Sigmoid colon (tissue), 7 donors: ENCODE data around the gene HOXD3. TPM values are rescaled to one million over a fixed set of nuclear protein-coding genes. Genes with fewer than 3 reads are reported as not detected.

Source experiments
- DNase-seq: peaks from one replicate; pipeline ENCODE4 v3.0.0-alpha.2; 2019
- H3K27ac ChIP-seq, 4 donors: fragments of 200-600 bp; sonication (generic); one replicate each; pipeline ENCODE4 v1.5.1; 2016 to 2019; ENCODE audit warnings: mild to moderate bottlenecking in 1 of 4
- H3K27me3 ChIP-seq, 3 donors: fragments of 200-600 bp; sonication (generic); one replicate each; pipeline ENCODE4 v1.5.1; 2019; ENCODE audit warnings: mild to moderate bottlenecking in 1 of 3
- H3K36me3 ChIP-seq, 4 donors: fragments of 200-600 bp; sonication (generic); one replicate each; pipeline ENCODE4 v1.5.1; 2016 to 2019
- H3K4me1 ChIP-seq, 4 donors: fragments of 200-600 bp; sonication (generic); one replicate each; pipeline ENCODE4 v1.5.1; 2017 to 2019
- H3K4me3 ChIP-seq, 4 donors: fragments of 200-600 bp; sonication (generic); one replicate each; pipeline ENCODE4 v1.5.1; 2017 to 2019; ENCODE audit warnings: mild to moderate bottlenecking in 2 of 4, moderate library complexity in 1 of 4
- H3K9me3 ChIP-seq, 4 donors: fragments of 200-600 bp in 3 of 4; sonication (generic) in 3 of 4; one replicate each; pipeline versions ENCODE4 v1.5.1 to v1.6.1; 2013 to 2019
- EP300 ChIP-seq, 4 donors: sonication (generic); formaldehyde crosslinking; IDR thresholded peaks; one replicate each; pipeline ENCODE4 v1.6.1; 2017; ENCODE audit warnings: antibody characterized with exemption in 4 of 4
- POLR2A ChIP-seq, 2 donors: fragments of 450-650 bp; IDR thresholded peaks; one replicate each; pipeline ENCODE4 v1.6.1; 2016; ENCODE audit warnings: antibody characterized with exemption in 2 of 2, mild to moderate bottlenecking in 2 of 2, moderate library complexity in 2 of 2
- POLR2AphosphoS5 ChIP-seq, 4 donors: sonication (generic); formaldehyde crosslinking; IDR thresholded peaks; one replicate each; pipeline ENCODE4 v1.6.1; 2017; ENCODE audit warnings: antibody characterized with exemption in 4 of 4
- WGBS, 2 donors: extraction: QIAGEN DNeasy Blood & Tissue Kit; methylation state at CpG; one replicate each; pipeline ENCODE4 v1.1.7; 2013; 5-methylcytosine and 5-hydroxymethylcytosine counted together
- intact Hi-C: fragments of 100-400 bp; cut with DNase I; formaldehyde crosslinking; loops from one replicate; pipeline ENCODE4 v1.15.1; 2023
- polyA plus RNA-seq, 3 donors: library from polyadenylated mRNA; stranded (reverse); fragments of 200-250 nt; gene quantifications; one replicate each; pipeline ENCODE4 v1.2.3, GENCODE V29; 2013
- total RNA-seq, 4 donors: library from RNA; depleted of rRNA; stranded (reverse); fragments of >200 nt; gene quantifications; one replicate each; pipeline ENCODE4 v1.1.0, GENCODE V29; 2016
- TF ChIP-seq, protein P1 (sequence below), 4 experiments: fragments of 450-650 bp in 3 of 4; fragments of 200-600 bp in 1 of 4; IDR thresholded peaks; one replicate each; pipeline ENCODE4 v1.5.1; 2016 to 2019; ENCODE audit warnings: antibody characterized with exemption in 4 of 4, mild to moderate bottlenecking in 3 of 4, moderate library complexity in 2 of 4
- donor health status: healthy with polysubstance abuse.
- donor health status: Bipolar disorder and iron deficiency.
- donor health status: healthy.

HOXD3 gene
- total and polyA plus RNA-seq, 7 donors, result 0.60 to 4.6 (median 1.4) TPM

DNA sequence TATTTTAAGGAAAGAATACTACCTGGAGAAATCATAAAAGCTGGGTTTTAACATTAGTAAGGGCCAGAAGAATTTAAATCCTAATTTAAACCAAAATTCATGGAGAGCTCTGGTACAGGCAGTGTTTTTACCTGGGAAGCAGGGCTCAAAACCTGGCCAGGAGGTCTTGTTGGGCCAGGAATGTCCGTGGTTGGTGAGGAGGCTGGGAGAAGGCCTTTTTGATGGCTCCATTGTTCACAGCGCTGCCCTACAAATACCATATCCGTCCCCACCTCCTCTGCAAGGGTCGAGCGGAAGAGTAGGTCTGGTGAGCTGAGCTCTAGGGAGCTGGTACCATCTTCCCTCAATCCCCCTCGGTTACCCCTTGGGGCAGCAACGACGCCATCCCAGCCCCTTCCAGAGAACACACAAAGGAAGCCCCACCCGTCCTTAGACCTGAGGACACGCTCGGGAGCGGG is 20.5 kb downstream of the HOXD3 start:
- Histone ChIP-seq H3K27me3 (peaks cover 52 to 92% (median 72%) of the 10 kb centered on the region in 3 donors), H3K36me3 (no peaks in the 10 kb centered on the region), H3K9me3 (no peaks in the 10 kb centered on the region), H3K4me3 (peak overlapping the region in 3 of 4 donors; percentile 22 to 34 (median 33)), H3K4me1 (peaks cover 0 to 19% (median 13%) of the 10 kb centered on the region in 4 donors), H3K27ac (peak overlapping the region in 1 of 4 donors; percentile 12)
- WGBS, 2 donors, result 27 to 37% methylated on average over 12 of the region's 12 CpGs
- DNase-seq, result no peak
- intact Hi-C loops, result no loop called here
- TF ChIP-seq, protein P1, sequence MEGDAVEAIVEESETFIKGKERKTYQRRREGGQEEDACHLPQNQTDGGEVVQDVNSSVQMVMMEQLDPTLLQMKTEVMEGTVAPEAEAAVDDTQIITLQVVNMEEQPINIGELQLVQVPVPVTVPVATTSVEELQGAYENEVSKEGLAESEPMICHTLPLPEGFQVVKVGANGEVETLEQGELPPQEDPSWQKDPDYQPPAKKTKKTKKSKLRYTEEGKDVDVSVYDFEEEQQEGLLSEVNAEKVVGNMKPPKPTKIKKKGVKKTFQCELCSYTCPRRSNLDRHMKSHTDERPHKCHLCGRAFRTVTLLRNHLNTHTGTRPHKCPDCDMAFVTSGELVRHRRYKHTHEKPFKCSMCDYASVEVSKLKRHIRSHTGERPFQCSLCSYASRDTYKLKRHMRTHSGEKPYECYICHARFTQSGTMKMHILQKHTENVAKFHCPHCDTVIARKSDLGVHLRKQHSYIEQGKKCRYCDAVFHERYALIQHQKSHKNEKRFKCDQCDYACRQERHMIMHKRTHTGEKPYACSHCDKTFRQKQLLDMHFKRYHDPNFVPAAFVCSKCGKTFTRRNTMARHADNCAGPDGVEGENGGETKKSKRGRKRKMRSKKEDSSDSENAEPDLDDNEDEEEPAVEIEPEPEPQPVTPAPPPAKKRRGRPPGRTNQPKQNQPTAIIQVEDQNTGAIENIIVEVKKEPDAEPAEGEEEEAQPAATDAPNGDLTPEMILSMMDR (IDR thresholded peaks at IDR 0.05), result no peak
- TF ChIP-seq POLR2AphosphoS5 (IDR thresholded peaks at IDR 0.05) (no peak), POLR2A (IDR thresholded peaks at IDR 0.05) (no peak), EP300 (IDR thresholded peaks at IDR 0.05) (no peak)

DNA sequence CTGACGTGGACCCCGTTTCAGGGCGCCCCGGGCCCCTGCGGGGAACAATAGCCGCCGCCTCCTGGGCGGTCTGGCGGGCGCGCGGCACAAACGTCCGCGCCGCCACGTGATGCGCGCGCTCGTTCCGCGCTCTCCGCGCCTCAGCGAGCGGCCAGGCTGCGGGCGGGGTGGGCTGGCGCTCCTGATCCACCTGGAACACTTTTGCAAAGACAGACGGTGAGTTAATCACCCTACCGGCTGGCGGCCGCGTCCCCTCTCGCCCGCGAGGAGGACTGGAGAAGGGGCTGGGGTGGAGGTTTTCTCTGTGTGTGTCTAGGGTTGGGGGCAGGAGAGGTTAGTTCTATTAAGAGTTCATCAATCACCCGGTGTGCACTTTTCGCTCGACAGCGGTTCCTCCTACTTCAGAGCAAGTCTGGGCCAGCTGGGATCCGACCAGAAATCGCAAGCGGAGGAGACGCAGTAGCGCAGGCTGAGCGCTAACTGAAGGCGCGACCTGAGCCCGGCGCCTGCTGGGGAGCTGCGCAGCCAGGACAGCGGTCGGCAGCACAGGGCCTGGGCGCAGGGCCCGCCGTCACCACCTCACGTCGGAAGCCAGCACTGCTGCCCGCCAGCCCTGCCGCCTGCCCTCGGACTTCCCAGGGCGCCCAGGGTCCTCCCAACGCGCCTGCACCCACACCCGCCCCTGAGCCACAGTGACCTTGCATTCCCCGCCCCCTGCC is 21.1 kb downstream of the HOXD3 start:
- Histone ChIP-seq H3K9me3 (no peaks in the 10 kb centered on the region), H3K27me3 (peaks cover 46 to 86% (median 66%) of the 10 kb centered on the region in 3 donors), H3K27ac (peak overlapping the region in 2 of 4 donors; percentile 12 to 25), H3K4me1 (peaks cover 0 to 19% (median 13%) of the 10 kb centered on the region in 4 donors), H3K4me3 (peak overlapping the region in 3 of 4 donors; percentile 22 to 34 (median 33)), H3K36me3 (no peaks in the 10 kb centered on the region)
- intact Hi-C loops, result no loop called here
- WGBS, 2 donors, result 13 to 28% methylated on average over 68 of the region's 68 CpGs
- TF ChIP-seq EP300 (IDR thresholded peaks at IDR 0.05), result no peak
- TF ChIP-seq POLR2AphosphoS5 (IDR thresholded peaks at IDR 0.05), result no peak
- TF ChIP-seq POLR2A (IDR thresholded peaks at IDR 0.05), result no peak
- TF ChIP-seq, protein P1 (IDR thresholded peaks at IDR 0.05), result no peak
- no peak for DNase-seq

DNA sequence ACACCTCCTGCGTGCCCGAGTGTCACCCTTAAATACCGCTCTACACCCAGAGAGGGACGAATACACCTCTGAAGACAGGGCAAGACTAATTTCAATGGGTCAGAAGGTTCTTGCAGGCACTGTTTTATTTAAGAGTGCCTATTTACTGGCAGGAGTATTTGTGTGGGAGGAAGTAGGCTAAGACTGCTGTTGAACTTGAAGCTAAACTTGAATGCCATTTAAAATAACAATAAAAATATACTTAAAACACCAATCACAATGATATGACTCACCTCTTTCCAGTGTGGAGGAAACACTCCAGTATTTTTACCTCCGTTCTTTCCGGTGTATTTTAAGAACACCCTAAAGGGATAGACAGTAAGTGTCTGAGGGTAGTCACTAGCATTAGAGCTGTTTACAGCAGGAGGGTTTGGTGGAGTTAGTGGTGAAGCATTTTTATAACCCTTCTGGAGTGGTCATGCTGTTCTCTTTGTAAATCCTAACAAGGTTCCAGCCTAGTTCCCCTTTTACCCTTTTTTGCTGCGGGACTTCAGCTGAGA is 21.7 kb downstream of the HOXD3 start:
- peaks cover 40 to 83% (median 60%) of the 10 kb centered on the region in 3 donors for H3K27me3 ChIP-seq
- DNase-seq, result no peak
- no peaks in the 10 kb centered on the region for H3K36me3 ChIP-seq
- 25 to 28% methylated on average over 7 of the region's 7 CpGs for WGBS, 2 donors
- peaks cover 0 to 19% (median 13%) of the 10 kb centered on the region in 4 donors for H3K4me1 ChIP-seq
- H3K27ac ChIP-seq, result peak overlapping the region in 2 of 4 donors; percentile 12 to 25
- H3K9me3 ChIP-seq, result no peaks in the 10 kb centered on the region
- H3K4me3 ChIP-seq, result peak overlapping the region in 3 of 4 donors; percentile 22 to 34 (median 33)
- TF ChIP-seq POLR2AphosphoS5 (IDR thresholded peaks at IDR 0.05) (no peak), POLR2A (IDR thresholded peaks at IDR 0.05) (no peak), EP300 (IDR thresholded peaks at IDR 0.05) (no peak)
- TF ChIP-seq, protein P1 (IDR thresholded peaks at IDR 0.05), result no peak
- intact Hi-C loops, result no loop called here

DNA sequence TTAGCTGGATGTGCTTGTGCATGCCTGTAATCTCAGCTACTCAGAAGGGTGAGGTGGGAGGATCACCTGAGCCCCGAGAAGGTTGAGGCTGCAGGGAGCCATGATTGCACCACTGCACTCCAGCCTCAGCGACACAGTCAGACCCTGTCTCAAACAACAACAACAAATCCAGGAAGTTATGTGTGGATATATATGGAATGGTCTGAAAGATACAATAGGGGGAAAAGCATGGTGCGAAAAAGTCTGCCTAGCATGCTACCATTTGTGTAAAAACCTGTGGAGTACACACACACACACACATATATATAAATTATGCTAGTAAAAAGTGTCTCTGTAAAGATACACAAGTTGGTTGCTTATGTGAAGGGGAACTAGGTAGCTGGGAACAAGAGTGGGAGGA is 24.4 kb downstream of the HOXD3 start:
- TF ChIP-seq POLR2AphosphoS5 (IDR thresholded peaks at IDR 0.05), result no peak
- TF ChIP-seq EP300 (IDR thresholded peaks at IDR 0.05), result no peak
- no peak for TF ChIP-seq POLR2A (IDR thresholded peaks at IDR 0.05)
- TF ChIP-seq, protein P1 (IDR thresholded peaks at IDR 0.05), result no peak
- peaks cover 20 to 81% (median 43%) of the 10 kb centered on the region in 3 donors for H3K27me3 ChIP-seq
- no peaks in the 10 kb centered on the region for H3K9me3 ChIP-seq
- 69 to 94% methylated on average over 3 of the region's 3 CpGs for WGBS, 2 donors
- no peaks in the 10 kb centered on the region for H3K36me3 ChIP-seq
- no peak overlapping the region for H3K4me3 ChIP-seq
- H3K27ac ChIP-seq, result no peak overlapping the region
- DNase-seq, result no peak
- intact Hi-C loops, result no loop called here
- H3K4me1 ChIP-seq, result peaks cover 0 to 15% (median 12%) of the 10 kb centered on the region in 4 donors
